NCI-H1092 (cell line): Measurements from ENCODE around the gene PARD3B.

ENCODE experiments used
- DNase-seq: peaks from one replicate; lab custom pipeline; 2025; lab: John Stamatoyannopoulos, UW

The PARD3B gene

GRCh38 chr2:204892506-204893255, 347.4 kb downstream of the PARD3B start:
- DNase-seq = no peak

GRCh38 chr2:204896146-204896545, 350.9 kb downstream of the PARD3B start:
- DNase-seq = no peak

GRCh38 chr2:204897561-204897960, 352.3 kb downstream of the PARD3B start:
- DNase-seq = no peak

GRCh38 chr2:204898928-204899640, 353.8 kb downstream of the PARD3B start:
- no peak for DNase-seq

- DNase-seq = no peak
These were observed 354.7 kb downstream of the PARD3B start for GRCh38 chr2:204899983-204900382.

GRCh38 chr2:204900487-204900886, 355.2 kb downstream of the PARD3B start:
- no peak for DNase-seq

GRCh38 chr2:204900910-204901309, 355.6 kb downstream of the PARD3B start:
- DNase-seq = no peak

GRCh38 chr2:204901591-204901990, 356.3 kb downstream of the PARD3B start:
- no peak for DNase-seq

GRCh38 chr2:204909791-204910190, 364.5 kb downstream of the PARD3B start:
- DNase-seq = no peak

GRCh38 chr2:204913312-204913711, 368.0 kb downstream of the PARD3B start:
- DNase-seq = no peak

- DNase-seq = no peak
These were observed 368.7 kb downstream of the PARD3B start for GRCh38 chr2:204913854-204914464.

GRCh38 chr2:204914708-204915107, 369.4 kb downstream of the PARD3B start:
- DNase-seq = no peak

- DNase-seq = no peak
These were observed 371.9 kb downstream of the PARD3B start for GRCh38 chr2:204917089-204917701.

GRCh38 chr2:204920776-204921175, 375.5 kb downstream of the PARD3B start:
- no peak for DNase-seq

- DNase-seq = no peak
These were observed 378.7 kb downstream of the PARD3B start for GRCh38 chr2:204923957-204924356.

GRCh38 chr2:204931562-204931961, 386.3 kb downstream of the PARD3B start:
- no peak for DNase-seq

- no peak for DNase-seq
These were observed 388.6 kb downstream of the PARD3B start for GRCh38 chr2:204933735-204934374.

GRCh38 chr2:204944927-204945326, 399.7 kb downstream of the PARD3B start:
- DNase-seq = no peak

- DNase-seq = no peak
These were observed 400.1 kb downstream of the PARD3B start for GRCh38 chr2:204945376-204945775.

- no peak for DNase-seq
These were observed 401.6 kb downstream of the PARD3B start for GRCh38 chr2:204946892-204947291.

GRCh38 chr2:204947405-204947804, 402.1 kb downstream of the PARD3B start:
- DNase-seq = no peak
